ENCODE results near the gene KCND2.

- TF ChIP-seq CTCF (IDR thresholded peaks at IDR 0.05): no peak
- no peak for TF ChIP-seq EZH2 (IDR thresholded peaks at IDR 0.05)
- no peak for TF ChIP-seq EZH2phosphoT487 (IDR thresholded peaks at IDR 0.05)
Observed at GRCh38 chr7:120260111-120260510, 12.9 kb upstream of the KCND2 start.
